IMR-90 (cell line): ENCODE measurements around the gene DCANP1. TPM values are rescaled to one million over a fixed set of nuclear protein-coding genes. Genes with fewer than 3 reads are reported as not detected.
A peak's percentile ranks its signal among the peaks of the same experiment; 100 is the strongest.

Experiments used
- ATAC-seq: fragments of 200-7000 bp; cut with Tn5 transposase; 2 replicates; pipeline ENCODE4 v1.9.1; 2020; ENCODE audit warnings: low read depth, mild to moderate bottlenecking, moderate library complexity
- BruUV-seq: library from RNA; stranded (reverse); fragments of 400-500 nt; replicated peaks from 2 replicates; lab custom pipeline; 2021; lab: Mats Ljungman, UMichigan
- CTCF ChIA-PET: fragments of 300-600 bp; formaldehyde crosslinking; extraction: SDS; loops from one replicate; lab custom pipeline; 2021; ENCODE audit warnings: antibody characterized with exemption; lab: Yijun Ruan, JAX
- POLR2A ChIA-PET: fragments of 300-600 bp; sonication (Branson Sonifier 250); formaldehyde crosslinking; loops from one replicate; lab custom pipeline; 2022; ENCODE audit warnings: antibody characterized with exemption; ENCODE audit not compliant: unreplicated experiment; lab: Charles Lee
- DNase-seq: peaks from one replicate; pipeline ENCODE4 v3.0.0; 2013
- H2AFZ ChIP-seq: replicated peaks from 2 replicates; pipeline ENCODE3; 2013; ENCODE audit warnings: low read length, mild to moderate bottlenecking; ENCODE audit not compliant: poor library complexity
- H2AK5ac ChIP-seq: 2 replicates; pipeline ENCODE4 v1.6.1; 2013; ENCODE audit warnings: low read depth, low read length, inconsistent platforms
- H2AK9ac ChIP-seq: replicated peaks from 2 replicates; pipeline ENCODE3; 2013; ENCODE audit warnings: mild to moderate bottlenecking, low read depth, low read length, moderate library complexity; ENCODE audit not compliant: poor library complexity
- H2BK120ac ChIP-seq: 2 replicates; pipeline ENCODE4 v1.6.1; 2013; ENCODE audit warnings: low read depth, low read length, inconsistent platforms
- H2BK15ac ChIP-seq: 3 replicates; pipeline ENCODE4 v1.6.1; 2013; ENCODE audit warnings: low read depth, low read length, inconsistent platforms
- H2BK20ac ChIP-seq: 2 replicates; pipeline ENCODE4 v1.6.1; 2013; ENCODE audit warnings: low read depth, mild to moderate bottlenecking, inconsistent platforms, low read length, moderate library complexity
- H2BK5ac ChIP-seq: 2 replicates; pipeline ENCODE4 v1.6.1; 2013; ENCODE audit warnings: mild to moderate bottlenecking, low read depth, low read length, inconsistent platforms; ENCODE audit not compliant: poor library complexity, severe bottlenecking
- H3K14ac ChIP-seq: replicated peaks from 2 replicates; pipeline ENCODE4 v1.6.1; 2013; ENCODE audit warnings: low read depth, low read length, inconsistent platforms
- H3K18ac ChIP-seq: 2 replicates; pipeline ENCODE4 v1.6.1; 2013; ENCODE audit warnings: low read depth, low read length, control low read depth
- H3K23ac ChIP-seq: 2 replicates; pipeline ENCODE4 v1.6.1; 2013; ENCODE audit warnings: low read depth, low read length, inconsistent platforms
- H3K27ac ChIP-seq: 2 replicates; pipeline ENCODE4 v1.5.1; 2013; ENCODE audit warnings: mild to moderate bottlenecking, control low read depth, low read length; ENCODE audit not compliant: insufficient read depth
- H3K27me3 ChIP-seq: 2 replicates; pipeline ENCODE4 v1.6.1; 2013; ENCODE audit warnings: low read length; ENCODE audit not compliant: control insufficient read depth, insufficient read depth
- H3K36me3 ChIP-seq: 2 replicates; pipeline ENCODE4 v1.6.1; 2013; ENCODE audit warnings: low read length, mixed read lengths; ENCODE audit not compliant: control insufficient read depth, insufficient read depth
- H3K4ac ChIP-seq: 2 replicates; pipeline ENCODE4 v1.6.1; 2013; ENCODE audit warnings: low read depth, low read length, inconsistent platforms
- H3K4me1 ChIP-seq: 2 replicates; pipeline ENCODE4 v1.6.1; 2013; ENCODE audit warnings: low read length, mixed read lengths; ENCODE audit not compliant: control insufficient read depth, insufficient read depth
- H3K4me2 ChIP-seq: 2 replicates; pipeline ENCODE4 v1.6.1; 2013; ENCODE audit warnings: low read depth, mild to moderate bottlenecking, control low read depth, low read length, moderate library complexity
- H3K4me3 ChIP-seq: 2 replicates; pipeline ENCODE4 v1.5.1; 2013; ENCODE audit warnings: low read depth, mild to moderate bottlenecking, control low read depth, low read length, moderate library complexity; ENCODE audit not compliant: insufficient read depth
- H3K56ac ChIP-seq: 2 replicates; pipeline ENCODE4 v1.6.1; 2013; ENCODE audit warnings: low read length, inconsistent platforms; ENCODE audit not compliant: insufficient read depth; ENCODE audit errors: extremely low read depth
- H3K79me1 ChIP-seq, 2 experiments: 2 replicates each; pipeline ENCODE4 v1.6.1; 2013; ENCODE audit warnings: low read length in 2 of 2, inconsistent platforms in 1 of 2, low read depth in 1 of 2
- H3K9ac ChIP-seq: 2 replicates; pipeline ENCODE4 v1.6.1; 2013; ENCODE audit warnings: low read depth, low read length, control low read depth
- H3K9me1 ChIP-seq: 2 replicates; pipeline ENCODE4 v1.6.1; 2013; ENCODE audit warnings: low read length, inconsistent platforms; ENCODE audit not compliant: insufficient read depth
- H3K9me3 ChIP-seq: 2 replicates; pipeline ENCODE4 v1.6.1; 2013; ENCODE audit warnings: low read length; ENCODE audit not compliant: control insufficient read depth, insufficient read depth
- H4K20me1 ChIP-seq: 2 replicates; pipeline ENCODE4 v1.6.1; 2013; ENCODE audit warnings: low read length, inconsistent platforms; ENCODE audit not compliant: insufficient read depth
- H4K5ac ChIP-seq: 2 replicates; pipeline ENCODE4 v1.6.1; 2013; ENCODE audit warnings: mild to moderate bottlenecking, low read depth, low read length, control low read depth
- H4K8ac ChIP-seq, 2 experiments: 2 replicates each; pipeline ENCODE4 v1.6.1; 2013; ENCODE audit warnings: low read depth in 2 of 2, low read length in 2 of 2, control low read depth in 1 of 2, inconsistent platforms in 1 of 2
- H4K91ac ChIP-seq: 2 replicates; pipeline ENCODE4 v1.6.1; 2013; ENCODE audit warnings: low read depth, low read length, inconsistent platforms; ENCODE audit not compliant: insufficient read depth
- BHLHE40 ChIP-seq: fragments of 150-350 bp; IDR thresholded peaks from 2 replicates; pipeline ENCODE4 v1.6.1; 2016; ENCODE audit warnings: mild to moderate bottlenecking, low read depth, low read length
- FOS ChIP-seq: fragments of 150-350 bp; IDR thresholded peaks from 2 replicates; pipeline ENCODE4 v1.6.1; 2016; ENCODE audit warnings: low read depth, low read length
- MAFK ChIP-seq: IDR thresholded peaks from 2 replicates; pipeline ENCODE4 v1.6.1; 2012; ENCODE audit warnings: low read depth, low read length, improper control_type of control experiment
- MAZ ChIP-seq: IDR thresholded peaks from 2 replicates; pipeline ENCODE4 v1.6.1; 2012; ENCODE audit warnings: low read depth, mild to moderate bottlenecking, low read length, improper control_type of control experiment, moderate library complexity, borderline replicate concordance
- MXI1 ChIP-seq: IDR thresholded peaks from 2 replicates; pipeline ENCODE4 v1.6.1; 2012; ENCODE audit warnings: low read depth, mild to moderate bottlenecking, low read length, moderate library complexity, borderline replicate concordance
- NFE2L2 ChIP-seq: fragments of 150-350 bp; IDR thresholded peaks from 2 replicates; pipeline ENCODE4 v1.6.1; 2016; ENCODE audit warnings: low read depth, mild to moderate bottlenecking, low read length
- POLR2A ChIP-seq: IDR thresholded peaks from 2 replicates; pipeline ENCODE4 v1.6.1; 2012; ENCODE audit warnings: mild to moderate bottlenecking, low read depth, low read length
- RFX5 ChIP-seq: IDR thresholded peaks from 2 replicates; pipeline ENCODE4 v1.8.0; 2012; ENCODE audit warnings: low read depth, mild to moderate bottlenecking, low read length, moderate library complexity
- SMC3 ChIP-seq: fragments of 150-350 bp; IDR thresholded peaks from 2 replicates; pipeline ENCODE4 v1.6.1; 2016; ENCODE audit warnings: low read depth, mild to moderate bottlenecking, antibody characterized with exemption, low read length, moderate library complexity
- WGBS, 2 experiments: methylation state at CpG; one replicate each; pipeline versions ENCODE4 v1.1.5 to v1.1.7; 2013; ENCODE audit warnings: missing lambda C conversion rate in 2 of 2; ENCODE audit not compliant: insufficient read length in 1 of 2; ENCODE audit errors: extremely low coverage in 2 of 2; 5-methylcytosine and 5-hydroxymethylcytosine counted together
- dilution Hi-C: fragments of 300-500 bp; cut with HindIII; formaldehyde crosslinking; loops from one replicate; pipeline ENCODE4 v1.14.3; 2018; ENCODE audit warnings: low sequenced_read_pairs; ENCODE audit not compliant: unreplicated experiment
- in situ Hi-C: fragments of 300-500 bp; cut with MboI; formaldehyde crosslinking; loops from 3 replicates; pipeline ENCODE4 v1.14.3; 2019; ENCODE audit warnings: low sequenced_read_pairs, inconsistent platforms, mixed read lengths
- intact Hi-C: fragments of 100-400 bp; cut with micrococcal nuclease; formaldehyde crosslinking; loops from 2 replicates; pipeline ENCODE4 v1.10.0; 2022
- polyA plus RNA-seq, 3 experiments: library from polyadenylated mRNA; depleted of rRNA; stranded (reverse); fragments of >200 nt; gene quantifications; 2 replicates each; pipeline ENCODE4 v1.2.3, GENCODE V29; 2012; ENCODE audit warnings: low replicate concordance in 1 of 3
- total RNA-seq: library from RNA; depleted of rRNA; stranded (reverse); fragments of >200 nt; gene quantifications from 2 replicates; pipeline ENCODE4 v1.2.3, GENCODE V29; 2012
- TF ChIP-seq, protein P1 (sequence below): fragments of 150-350 bp; IDR thresholded peaks from 2 replicates; pipeline ENCODE4 v1.6.1; 2017; ENCODE audit warnings: mild to moderate bottlenecking, antibody characterized with exemption, low read length, low read depth
- TF ChIP-seq, protein P2 (sequence below): fragments of 150-350 bp; IDR thresholded peaks from 2 replicates; pipeline ENCODE4 v1.6.1; 2016; ENCODE audit warnings: low read depth, mild to moderate bottlenecking, low read length, moderate library complexity, borderline replicate concordance
- TF ChIP-seq, protein P3 (sequence below): conservative IDR thresholded peaks from 2 replicates; pipeline ENCODE4 v1.5.1; 2012; ENCODE audit warnings: mild to moderate bottlenecking, low read depth, low read length, improper control_type of control experiment

Gene DCANP1
- total and polyA plus RNA-seq, 2 of the 4 experiments (the other 2 are of a cell fraction): not detected

DNA sequence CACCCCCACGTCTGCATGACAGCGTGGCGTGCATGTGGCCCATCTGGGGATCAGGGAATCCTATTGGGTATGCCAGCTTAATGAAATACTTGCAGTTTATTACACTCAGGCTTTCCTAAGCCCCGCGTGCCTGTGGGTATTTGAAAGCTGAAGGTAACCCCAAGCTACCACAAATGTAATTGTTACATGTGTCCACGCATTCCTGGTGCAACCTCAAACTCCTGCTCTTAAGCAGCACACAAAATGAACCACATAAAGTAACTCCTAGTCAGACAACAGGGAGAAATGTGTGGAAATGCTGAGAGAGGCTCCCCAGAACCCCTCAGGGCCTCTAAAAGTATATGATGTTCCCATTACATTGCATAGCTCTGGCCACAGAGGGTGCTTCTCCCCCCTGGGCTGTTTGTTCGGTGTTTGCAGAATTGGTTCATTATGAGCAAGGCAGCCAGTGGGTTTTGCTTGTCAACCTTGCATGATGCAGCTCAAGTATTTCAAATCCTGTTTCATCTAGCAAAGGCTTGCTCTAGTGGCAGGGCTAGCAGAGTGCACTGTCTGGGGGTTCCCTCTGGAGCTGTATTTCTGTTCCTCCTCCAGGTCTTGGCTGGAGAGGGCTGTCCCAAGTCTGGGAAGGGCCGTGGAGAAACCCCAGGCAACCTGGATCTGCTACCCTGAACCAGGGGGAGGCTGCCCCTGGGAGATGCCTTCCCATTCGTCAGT is 1.8 kb upstream of the DCANP1 start:
- Histone ChIP-seq H4K5ac (no peak overlapping the region), H3K56ac (no peak overlapping the region), H3K9me1 (no peaks in the 10 kb centered on the region), H3K9ac (no peak overlapping the region), H3K4me1 (no peaks in the 10 kb centered on the region), H3K4ac (no peak overlapping the region), H4K8ac (no peak overlapping the region), H2AK5ac (no peak overlapping the region), H2AK9ac (peak overlapping the region; percentile 48), H2AFZ (no peak overlapping the region), H3K9me3 (no peaks in the 10 kb centered on the region; the same call in 1 of the 2 replicates), H3K4me3 (no peak overlapping the region), H2BK5ac (no peak overlapping the region), H3K79me1 (no peaks in the 10 kb centered on the region), H3K27me3 (peaks cover 45% of the 10 kb centered on the region), H3K4me2 (no peak overlapping the region), H4K91ac (no peak overlapping the region), H3K27ac (no peak overlapping the region), H2BK15ac (no peak overlapping the region), H3K36me3 (no peaks in the 10 kb centered on the region), H3K23ac (no peak overlapping the region), H3K14ac (no peak overlapping the region), H2BK120ac (no peak overlapping the region), H3K18ac (no peak overlapping the region), H4K20me1 (no peaks in the 10 kb centered on the region), H2BK20ac (no peak overlapping the region)
- POLR2A ChIA-PET: no interaction called here
- in situ Hi-C loops (no loop called here), intact Hi-C loops (no loop called here), dilution Hi-C loops (no loop called here)
- TF ChIP-seq FOS (no peak), RFX5 (no peak), MXI1 (no peak), POLR2A (no peak), SMC3 (no peak), MAFK (no peak), NFE2L2 (no peak), BHLHE40 (no peak), MAZ (no peak)
- TF ChIP-seq, protein P1, sequence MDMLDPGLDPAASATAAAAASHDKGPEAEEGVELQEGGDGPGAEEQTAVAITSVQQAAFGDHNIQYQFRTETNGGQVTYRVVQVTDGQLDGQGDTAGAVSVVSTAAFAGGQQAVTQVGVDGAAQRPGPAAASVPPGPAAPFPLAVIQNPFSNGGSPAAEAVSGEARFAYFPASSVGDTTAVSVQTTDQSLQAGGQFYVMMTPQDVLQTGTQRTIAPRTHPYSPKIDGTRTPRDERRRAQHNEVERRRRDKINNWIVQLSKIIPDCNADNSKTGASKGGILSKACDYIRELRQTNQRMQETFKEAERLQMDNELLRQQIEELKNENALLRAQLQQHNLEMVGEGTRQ: no peak
- TF ChIP-seq, protein P2, sequence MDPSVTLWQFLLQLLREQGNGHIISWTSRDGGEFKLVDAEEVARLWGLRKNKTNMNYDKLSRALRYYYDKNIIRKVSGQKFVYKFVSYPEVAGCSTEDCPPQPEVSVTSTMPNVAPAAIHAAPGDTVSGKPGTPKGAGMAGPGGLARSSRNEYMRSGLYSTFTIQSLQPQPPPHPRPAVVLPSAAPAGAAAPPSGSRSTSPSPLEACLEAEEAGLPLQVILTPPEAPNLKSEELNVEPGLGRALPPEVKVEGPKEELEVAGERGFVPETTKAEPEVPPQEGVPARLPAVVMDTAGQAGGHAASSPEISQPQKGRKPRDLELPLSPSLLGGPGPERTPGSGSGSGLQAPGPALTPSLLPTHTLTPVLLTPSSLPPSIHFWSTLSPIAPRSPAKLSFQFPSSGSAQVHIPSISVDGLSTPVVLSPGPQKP: no peak
- TF ChIP-seq, protein P3, sequence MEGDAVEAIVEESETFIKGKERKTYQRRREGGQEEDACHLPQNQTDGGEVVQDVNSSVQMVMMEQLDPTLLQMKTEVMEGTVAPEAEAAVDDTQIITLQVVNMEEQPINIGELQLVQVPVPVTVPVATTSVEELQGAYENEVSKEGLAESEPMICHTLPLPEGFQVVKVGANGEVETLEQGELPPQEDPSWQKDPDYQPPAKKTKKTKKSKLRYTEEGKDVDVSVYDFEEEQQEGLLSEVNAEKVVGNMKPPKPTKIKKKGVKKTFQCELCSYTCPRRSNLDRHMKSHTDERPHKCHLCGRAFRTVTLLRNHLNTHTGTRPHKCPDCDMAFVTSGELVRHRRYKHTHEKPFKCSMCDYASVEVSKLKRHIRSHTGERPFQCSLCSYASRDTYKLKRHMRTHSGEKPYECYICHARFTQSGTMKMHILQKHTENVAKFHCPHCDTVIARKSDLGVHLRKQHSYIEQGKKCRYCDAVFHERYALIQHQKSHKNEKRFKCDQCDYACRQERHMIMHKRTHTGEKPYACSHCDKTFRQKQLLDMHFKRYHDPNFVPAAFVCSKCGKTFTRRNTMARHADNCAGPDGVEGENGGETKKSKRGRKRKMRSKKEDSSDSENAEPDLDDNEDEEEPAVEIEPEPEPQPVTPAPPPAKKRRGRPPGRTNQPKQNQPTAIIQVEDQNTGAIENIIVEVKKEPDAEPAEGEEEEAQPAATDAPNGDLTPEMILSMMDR: no peak
- WGBS, 2 experiments: 40% methylated on average over 1 of the region's 9 CpGs; no CpG with 5 or more reads in 1 of the 2 experiments
- ATAC-seq (no peak), DNase-seq (peak; percentile 55)
- BruUV-seq: no TSS peak
- CTCF ChIA-PET: interaction anchor here (1.0 to 1.3 kb wide), 2 partner anchors 9 to 17 kb away, joined by 4 to 5 read pairs; no protein-coding TSS in a partner anchor
